ENCODE data around the gene PPP2R2C. TPM values are rescaled to one million over a fixed set of nuclear protein-coding genes. Genes with fewer than 3 reads are reported as not detected.

The PPP2R2C gene
- total and polyA plus RNA-seq, 2 experiments from 2014 or later = 1.3 to 9.2 TPM

DNA sequence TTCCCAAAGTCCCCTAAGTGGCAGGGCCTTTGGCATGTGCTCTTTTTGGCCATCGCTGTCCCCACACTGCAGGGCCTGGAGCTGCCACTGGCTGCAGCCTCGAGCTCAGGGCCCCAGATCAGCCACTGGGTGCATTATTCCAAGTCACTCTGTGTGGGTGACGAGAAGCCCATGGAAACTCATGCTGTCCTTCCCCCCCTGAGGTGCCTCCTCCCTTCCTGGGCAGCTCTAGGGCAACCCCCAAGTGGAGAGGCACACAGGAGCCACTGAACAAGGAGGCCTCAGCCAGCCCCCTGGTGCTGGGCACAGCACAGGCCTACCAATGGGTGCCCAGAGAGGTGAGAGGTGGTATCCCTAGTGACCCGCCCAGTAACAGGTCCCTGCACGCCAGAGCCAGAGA, 84.5 kb downstream of the PPP2R2C start (continued):
- TF ChIP-seq, protein P1, sequence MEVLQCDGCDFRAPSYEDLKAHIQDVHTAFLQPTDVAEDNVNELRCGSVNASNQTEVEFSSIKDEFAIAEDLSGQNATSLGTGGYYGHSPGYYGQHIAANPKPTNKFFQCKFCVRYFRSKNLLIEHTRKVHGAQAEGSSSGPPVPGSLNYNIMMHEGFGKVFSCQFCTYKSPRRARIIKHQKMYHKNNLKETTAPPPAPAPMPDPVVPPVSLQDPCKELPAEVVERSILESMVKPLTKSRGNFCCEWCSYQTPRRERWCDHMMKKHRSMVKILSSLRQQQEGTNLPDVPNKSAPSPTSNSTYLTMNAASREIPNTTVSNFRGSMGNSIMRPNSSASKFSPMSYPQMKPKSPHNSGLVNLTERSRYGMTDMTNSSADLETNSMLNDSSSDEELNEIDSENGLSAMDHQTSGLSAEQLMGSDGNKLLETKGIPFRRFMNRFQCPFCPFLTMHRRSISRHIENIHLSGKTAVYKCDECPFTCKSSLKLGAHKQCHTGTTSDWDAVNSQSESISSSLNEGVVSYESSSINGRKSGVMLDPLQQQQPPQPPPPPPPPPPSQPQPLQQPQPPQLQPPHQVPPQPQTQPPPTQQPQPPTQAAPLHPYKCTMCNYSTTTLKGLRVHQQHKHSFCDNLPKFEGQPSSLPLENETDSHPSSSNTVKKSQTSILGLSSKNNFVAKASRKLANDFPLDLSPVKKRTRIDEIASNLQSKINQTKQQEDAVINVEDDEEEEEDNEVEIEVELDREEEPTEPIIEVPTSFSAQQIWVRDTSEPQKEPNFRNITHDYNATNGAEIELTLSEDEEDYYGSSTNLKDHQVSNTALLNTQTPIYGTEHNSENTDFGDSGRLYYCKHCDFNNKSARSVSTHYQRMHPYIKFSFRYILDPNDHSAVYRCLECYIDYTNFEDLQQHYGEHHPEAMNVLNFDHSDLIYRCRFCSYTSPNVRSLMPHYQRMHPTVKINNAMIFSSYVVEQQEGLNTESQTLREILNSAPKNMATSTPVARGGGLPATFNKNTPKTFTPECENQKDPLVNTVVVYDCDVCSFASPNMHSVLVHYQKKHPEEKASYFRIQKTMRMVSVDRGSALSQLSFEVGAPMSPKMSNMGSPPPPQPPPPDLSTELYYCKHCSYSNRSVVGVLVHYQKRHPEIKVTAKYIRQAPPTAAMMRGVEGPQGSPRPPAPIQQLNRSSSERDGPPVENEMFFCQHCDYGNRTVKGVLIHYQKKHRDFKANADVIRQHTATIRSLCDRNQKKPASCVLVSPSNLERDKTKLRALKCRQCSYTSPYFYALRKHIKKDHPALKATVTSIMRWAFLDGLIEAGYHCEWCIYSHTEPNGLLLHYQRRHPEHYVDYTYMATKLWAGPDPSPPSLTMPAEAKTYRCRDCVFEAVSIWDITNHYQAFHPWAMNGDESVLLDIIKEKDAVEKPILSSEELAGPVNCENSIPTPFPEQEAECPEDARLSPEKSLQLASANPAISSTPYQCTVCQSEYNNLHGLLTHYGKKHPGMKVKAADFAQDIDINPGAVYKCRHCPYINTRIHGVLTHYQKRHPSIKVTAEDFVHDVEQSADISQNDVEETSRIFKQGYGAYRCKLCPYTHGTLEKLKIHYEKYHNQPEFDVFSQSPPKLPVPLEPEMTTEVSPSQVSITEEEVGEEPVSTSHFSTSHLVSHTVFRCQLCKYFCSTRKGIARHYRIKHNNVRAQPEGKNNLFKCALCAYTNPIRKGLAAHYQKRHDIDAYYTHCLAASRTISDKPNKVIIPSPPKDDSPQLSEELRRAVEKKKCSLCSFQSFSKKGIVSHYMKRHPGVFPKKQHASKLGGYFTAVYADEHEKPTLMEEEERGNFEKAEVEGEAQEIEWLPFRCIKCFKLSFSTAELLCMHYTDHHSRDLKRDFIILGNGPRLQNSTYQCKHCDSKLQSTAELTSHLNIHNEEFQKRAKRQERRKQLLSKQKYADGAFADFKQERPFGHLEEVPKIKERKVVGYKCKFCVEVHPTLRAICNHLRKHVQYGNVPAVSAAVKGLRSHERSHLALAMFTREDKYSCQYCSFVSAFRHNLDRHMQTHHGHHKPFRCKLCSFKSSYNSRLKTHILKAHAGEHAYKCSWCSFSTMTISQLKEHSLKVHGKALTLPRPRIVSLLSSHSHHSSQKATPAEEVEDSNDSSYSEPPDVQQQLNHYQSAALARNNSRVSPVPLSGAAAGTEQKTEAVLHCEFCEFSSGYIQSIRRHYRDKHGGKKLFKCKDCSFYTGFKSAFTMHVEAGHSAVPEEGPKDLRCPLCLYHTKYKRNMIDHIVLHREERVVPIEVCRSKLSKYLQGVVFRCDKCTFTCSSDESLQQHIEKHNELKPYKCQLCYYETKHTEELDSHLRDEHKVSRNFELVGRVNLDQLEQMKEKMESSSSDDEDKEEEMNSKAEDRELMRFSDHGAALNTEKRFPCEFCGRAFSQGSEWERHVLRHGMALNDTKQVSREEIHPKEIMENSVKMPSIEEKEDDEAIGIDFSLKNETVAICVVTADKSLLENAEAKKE (CRISPR knock-in tag; IDR thresholded peaks at IDR 0.05) = no peak
- TF ChIP-seq ZNF114 (CRISPR knock-in tag; IDR thresholded peaks at IDR 0.05) (no peak), CREB1 (CRISPR knock-in tag; IDR thresholded peaks at IDR 0.05; ENCODE audit: low read depth) (no peak), POLR2AphosphoS5 (IDR thresholded peaks at IDR 0.05; ENCODE audit: low read depth) (no peak)
- TF ChIP-seq, protein P2, sequence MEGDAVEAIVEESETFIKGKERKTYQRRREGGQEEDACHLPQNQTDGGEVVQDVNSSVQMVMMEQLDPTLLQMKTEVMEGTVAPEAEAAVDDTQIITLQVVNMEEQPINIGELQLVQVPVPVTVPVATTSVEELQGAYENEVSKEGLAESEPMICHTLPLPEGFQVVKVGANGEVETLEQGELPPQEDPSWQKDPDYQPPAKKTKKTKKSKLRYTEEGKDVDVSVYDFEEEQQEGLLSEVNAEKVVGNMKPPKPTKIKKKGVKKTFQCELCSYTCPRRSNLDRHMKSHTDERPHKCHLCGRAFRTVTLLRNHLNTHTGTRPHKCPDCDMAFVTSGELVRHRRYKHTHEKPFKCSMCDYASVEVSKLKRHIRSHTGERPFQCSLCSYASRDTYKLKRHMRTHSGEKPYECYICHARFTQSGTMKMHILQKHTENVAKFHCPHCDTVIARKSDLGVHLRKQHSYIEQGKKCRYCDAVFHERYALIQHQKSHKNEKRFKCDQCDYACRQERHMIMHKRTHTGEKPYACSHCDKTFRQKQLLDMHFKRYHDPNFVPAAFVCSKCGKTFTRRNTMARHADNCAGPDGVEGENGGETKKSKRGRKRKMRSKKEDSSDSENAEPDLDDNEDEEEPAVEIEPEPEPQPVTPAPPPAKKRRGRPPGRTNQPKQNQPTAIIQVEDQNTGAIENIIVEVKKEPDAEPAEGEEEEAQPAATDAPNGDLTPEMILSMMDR (conservative IDR thresholded peaks at IDR 0.05; ENCODE audit: low read depth in 2 of 2) = no peak
- TF ChIP-seq, protein P3, sequence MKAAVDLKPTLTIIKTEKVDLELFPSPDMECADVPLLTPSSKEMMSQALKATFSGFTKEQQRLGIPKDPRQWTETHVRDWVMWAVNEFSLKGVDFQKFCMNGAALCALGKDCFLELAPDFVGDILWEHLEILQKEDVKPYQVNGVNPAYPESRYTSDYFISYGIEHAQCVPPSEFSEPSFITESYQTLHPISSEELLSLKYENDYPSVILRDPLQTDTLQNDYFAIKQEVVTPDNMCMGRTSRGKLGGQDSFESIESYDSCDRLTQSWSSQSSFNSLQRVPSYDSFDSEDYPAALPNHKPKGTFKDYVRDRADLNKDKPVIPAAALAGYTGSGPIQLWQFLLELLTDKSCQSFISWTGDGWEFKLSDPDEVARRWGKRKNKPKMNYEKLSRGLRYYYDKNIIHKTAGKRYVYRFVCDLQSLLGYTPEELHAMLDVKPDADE (IDR thresholded peaks at IDR 0.05) = no peak

DNA sequence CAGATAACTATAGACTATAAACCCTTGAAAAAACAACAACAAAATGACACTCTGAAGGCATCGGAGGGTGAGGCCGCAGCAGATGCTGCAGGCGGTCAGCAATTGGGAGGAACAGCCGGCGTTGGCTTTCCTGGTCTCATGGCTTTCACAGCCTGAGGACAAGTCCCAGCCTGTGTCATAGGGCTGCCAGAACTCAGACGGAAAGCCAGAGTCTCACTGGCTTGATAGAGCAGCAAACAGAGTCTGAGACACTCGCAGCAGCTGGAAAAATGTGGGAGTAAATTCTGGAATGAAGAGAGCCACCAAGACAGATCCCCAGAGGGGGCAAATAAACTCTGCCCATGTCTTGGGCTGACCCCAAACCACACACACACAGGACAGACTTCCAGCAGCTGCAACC, 86.3 kb downstream of the PPP2R2C start:
- no peaks in the 10 kb centered on the region for H3F3A ChIP-seq (replicated peaks; ENCODE audit: low read depth)
- H3K36me3 Mint-ChIP-seq (ENCODE audit: low read depth) = no peaks in the 10 kb centered on the region
- H3K4me3 Mint-ChIP-seq = no peak overlapping the region
- H3K36me3 ChIP-seq (ENCODE audit: insufficient read depth) = no peaks in the 10 kb centered on the region
- H3K9me2 ChIP-seq (ENCODE audit: insufficient read depth) = no peaks in the 10 kb centered on the region
- H3K4me1 ChIP-seq (ENCODE audit: insufficient read depth) = no peaks in the 10 kb centered on the region
- H3K27me3 ChIP-seq (ENCODE audit: insufficient read depth) = no peaks in the 10 kb centered on the region
- H3K27ac ChIP-seq (ENCODE audit: low read depth) = no peak overlapping the region
- H3K4me1 Mint-ChIP-seq = peaks cover 9% of the 10 kb centered on the region
- H3K79me2 ChIP-seq (replicated peaks; ENCODE audit: insufficient read depth) = no peaks in the 10 kb centered on the region
- H3K4me2 ChIP-seq = no peak overlapping the region
- no peaks in the 10 kb centered on the region for H3K9me3 Mint-ChIP-seq
- H4K20me1 ChIP-seq (replicated peaks; ENCODE audit: insufficient read depth) = no peaks in the 10 kb centered on the region
- no peak overlapping the region for H3K27ac Mint-ChIP-seq
- DNase-seq (ENCODE audit: low spot score) = no peak
- H3K27me3 Mint-ChIP-seq (ENCODE audit: insufficient read depth, low read depth, poor library complexity) = peaks cover 6% of the 10 kb centered on the region
- H3K4me3 ChIP-seq = no peak overlapping the region
- ATAC-seq = no peak
- no peak overlapping the region for H2AFZ ChIP-seq
- TF ChIP-seq EZH2 (IDR thresholded peaks at IDR 0.05; ENCODE audit: low read depth, unreplicated experiment) (no peak), CREB1 (CRISPR knock-in tag; IDR thresholded peaks at IDR 0.05; ENCODE audit: low read depth) (no peak)
- TF ChIP-seq, protein P1 (CRISPR knock-in tag; IDR thresholded peaks at IDR 0.05) = no peak

All from GM23338 (cell line).